K562 (cell line): ENCODE data around the gene PABPC1L. TPM values are rescaled to one million over a fixed set of nuclear protein-coding genes. Genes with fewer than 3 reads are reported as not detected.

Experiments
- ATAC-seq: fragments of 200-7000 bp; cut with Tn5 transposase; 3 replicates; pipeline ENCODE4 v1.9.1; 2020; ENCODE audit warnings: moderate library complexity
- BruUV-seq: library from RNA; stranded (reverse); fragments of 400-500 nt; replicated peaks from 2 replicates; lab custom pipeline; 2021; lab: Mats Ljungman, UMichigan
- CTCF ChIA-PET: fragments of 300-600 bp; formaldehyde crosslinking; extraction: SDS; loops from one replicate; lab custom pipeline; 2021; ENCODE audit warnings: low intra/inter-chr PET ratio; lab: Yijun Ruan, JAX
- POLR2A ChIA-PET: fragments of 300-600, 350-650 bp; sonication (Branson Sonifier 250); formaldehyde crosslinking; extraction: SDS; loops from one replicate; lab custom pipeline; 2021; ENCODE audit warnings: antibody characterized with exemption, inconsistent platforms; lab: Yijun Ruan, JAX
- DNase-seq, 4 experiments: peaks; one replicate each; pipeline versions ENCODE4 v3.0.0 to v3.0.0-alpha.2; 2011 to 2018; ENCODE audit warnings: low spot score in 3 of 4, mixed read lengths in 3 of 4; ENCODE audit errors: extremely low read depth in 1 of 4
- FAIRE-seq: peaks from 2 replicates; lab custom pipeline; 2011; peaks lifted over from hg19 to GRCh38; lab: Jason Lieb, UNC
- H2AFZ ChIP-seq: 2 replicates; pipeline ENCODE4 v1.6.0; 2011; ENCODE audit warnings: low read depth, low read length, control low read depth, inconsistent platforms
- H3K27ac ChIP-seq: fragments of 200-600 bp; 3 replicates; pipeline ENCODE4 v1.8.0; 2011; ENCODE audit warnings: low read depth, mild to moderate bottlenecking, control low read depth, inconsistent platforms, low read length, moderate library complexity, mixed read lengths; ENCODE audit errors: extremely low read depth
- H3K27me3 ChIP-seq, 2 experiments: fragments of 300-600 bp in 1 of 2; 2 replicates in 1 of 2; 3 replicates in 1 of 2; pipeline versions ENCODE4 v1.6.0 to v1.8.0; 2011; ENCODE audit warnings: inconsistent platforms in 2 of 2, low read length in 2 of 2, mild to moderate bottlenecking in 1 of 2, mixed read lengths in 1 of 2, moderate library complexity in 1 of 2; ENCODE audit not compliant: control insufficient read depth in 2 of 2, insufficient read depth in 2 of 2
- H3K36me3 ChIP-seq: fragments of 300-600 bp; 3 replicates; pipeline ENCODE4 v1.8.0; 2011; ENCODE audit warnings: mild to moderate bottlenecking, low read length, inconsistent platforms; ENCODE audit not compliant: control insufficient read depth, insufficient read depth
- H3K4me1 ChIP-seq, 2 experiments: fragments of 200-600 bp in 1 of 2; replicated peaks in 1 of 2; 2 replicates in 1 of 2; 3 replicates in 1 of 2; pipeline versions ENCODE4 v1.5.1 to v1.8.0; 2011; ENCODE audit warnings: inconsistent platforms in 2 of 2, low read length in 2 of 2, mild to moderate bottlenecking in 1 of 2, mixed read lengths in 1 of 2, moderate library complexity in 1 of 2; ENCODE audit not compliant: control insufficient read depth in 2 of 2, insufficient read depth in 2 of 2
- H3K4me2 ChIP-seq: 2 replicates; pipeline ENCODE4 v1.6.1; 2011; ENCODE audit warnings: low read length, control low read depth, inconsistent platforms, mixed read lengths; ENCODE audit not compliant: insufficient read depth
- H3K4me3 ChIP-seq: fragments of 200-600 bp; sonication (generic), shearing (Covaris generic); 2 replicates; pipeline ENCODE4 v1.5.1; 2016; ENCODE audit warnings: control low read depth, inconsistent platforms
- H3K79me2 ChIP-seq: fragments of 200-600 bp; 3 replicates; pipeline ENCODE4 v1.8.0; 2011; ENCODE audit warnings: low read length, inconsistent platforms; ENCODE audit not compliant: control insufficient read depth, insufficient read depth
- H3K9ac ChIP-seq, 2 experiments: 2 replicates each; pipeline versions ENCODE4 v1.6.0 to v1.6.1; 2011; ENCODE audit warnings: low read depth in 2 of 2, low read length in 2 of 2, control low read depth in 1 of 2, inconsistent platforms in 1 of 2, mild to moderate bottlenecking in 1 of 2, mixed read lengths in 1 of 2; ENCODE audit not compliant: insufficient read depth in 1 of 2
- H3K9me1 ChIP-seq: one replicate; pipeline ENCODE4 v1.6.0; 2011; ENCODE audit warnings: inconsistent platforms, mild to moderate bottlenecking, low read length, moderate library complexity; ENCODE audit not compliant: control insufficient read depth, insufficient read depth
- H3K9me3 ChIP-seq: replicated peaks from 2 replicates; pipeline ENCODE4 v1.5.1; 2011; ENCODE audit warnings: low read depth, low read length, inconsistent platforms; ENCODE audit not compliant: control insufficient read depth, insufficient read depth
- H4K20me1 ChIP-seq: replicated peaks from 2 replicates; pipeline ENCODE4 v1.6.1; 2011; ENCODE audit warnings: low read length, inconsistent platforms, mixed read lengths; ENCODE audit not compliant: control insufficient read depth, insufficient read depth
- HDAC2 ChIP-seq: fragments of 450-650 bp; IDR thresholded peaks from 2 replicates; pipeline ENCODE4 v1.6.1; 2016; ENCODE audit warnings: mild to moderate bottlenecking
- HDGF ChIP-seq: fragments of 450-650 bp; IDR thresholded peaks from 2 replicates; pipeline ENCODE4 v1.6.1; 2016
- KDM4B ChIP-seq, 2 experiments: fragments of 450-650 bp in 1 of 2; sonication (generic) in 1 of 2; IDR thresholded peaks; 2 replicates each; pipeline ENCODE4 v1.6.1; 2016 to 2017; ENCODE audit warnings: borderline replicate concordance in 2 of 2, antibody characterized with exemption in 1 of 2, low read depth in 1 of 2, mild to moderate bottlenecking in 1 of 2
- NUFIP1 ChIP-seq: fragments of 450-650 bp; IDR thresholded peaks from 2 replicates; pipeline ENCODE4 v1.6.1; 2018; ENCODE audit not compliant: partially characterized antibody
- RBM25 ChIP-seq: fragments of 200-400 bp; formaldehyde crosslinking; IDR thresholded peaks from 2 replicates; pipeline ENCODE4 v1.6.1; 2018; ENCODE audit warnings: low read length, low read depth, moderate library complexity; ENCODE audit not compliant: severe bottlenecking
- RFX1 ChIP-seq: fragments of 450-650 bp; IDR thresholded peaks from 2 replicates; pipeline ENCODE4 v1.6.1; 2016; ENCODE audit warnings: mild to moderate bottlenecking, moderate library complexity
- RFX5 ChIP-seq: IDR thresholded peaks from 2 replicates; pipeline ENCODE4 v1.6.1; 2011; ENCODE audit warnings: low read depth, mild to moderate bottlenecking, improper control_type of control experiment, low read length
- STAT5A ChIP-seq: IDR thresholded peaks from 2 replicates; pipeline ENCODE4 v1.6.1; 2012; ENCODE audit warnings: low read length, inconsistent platforms, borderline replicate concordance
- TAF9B ChIP-seq: fragments of 450-650 bp; IDR thresholded peaks from 2 replicates; pipeline ENCODE4 v1.6.1; 2018; ENCODE audit warnings: mild to moderate bottlenecking; ENCODE audit not compliant: partially characterized antibody
- TARDBP ChIP-seq: fragments of 450-650 bp; IDR thresholded peaks from 2 replicates; pipeline ENCODE4 v1.6.1; 2016
- ZNF274 ChIP-seq: IDR thresholded peaks from 2 replicates; pipeline ENCODE4 v1.6.1; 2011; ENCODE audit warnings: low read depth, mild to moderate bottlenecking, low read length, moderate library complexity, borderline replicate concordance
- ZNF3 ChIP-seq: fragments of 250-450 bp; sonication (Bioruptor Pico); IDR thresholded peaks from 2 replicates; pipeline ENCODE4 v1.5.0; 2021; ENCODE audit warnings: mild to moderate bottlenecking, moderate library complexity
- ZNF384 ChIP-seq: IDR thresholded peaks from 2 replicates; pipeline ENCODE4 v1.6.1; 2012; ENCODE audit warnings: low read depth, low read length, improper control_type of control experiment
- WGBS: fragments of 100-300 bp; shearing (Covaris generic); methylation state at CpG from one replicate; pipeline ENCODE4 v1.1.6; 2016; ENCODE audit warnings: low coverage, mixed read lengths; ENCODE audit not compliant: insufficient coverage; ENCODE audit errors: missing lambda C conversion rate; 5-methylcytosine and 5-hydroxymethylcytosine counted together
- in situ Hi-C: fragments of 300-500 bp; cut with MboI; formaldehyde crosslinking; loops from 4 replicates; pipeline ENCODE4 v1.15.0; 2018; ENCODE audit warnings: inconsistent platforms, mixed read lengths
- intact Hi-C: fragments of 100-400 bp; cut with micrococcal nuclease; formaldehyde crosslinking; loops from 2 replicates; pipeline ENCODE4 v1.14.2; 2022
- polyA plus RNA-seq, 8 experiments: library from polyadenylated mRNA; depleted of rRNA in 4 of 8; stranded (reverse) in 5 of 8; unstranded in 3 of 8; fragments of >200 nt; fragmentation: Nextera tagmentation in 2 of 8; fragmentation: Illumina TruSeq in 1 of 8; extraction: Ambion mirVana in 2 of 8; extraction: Trizol in 1 of 8; gene quantifications; 2 replicates each; pipeline versions ENCODE4 v1.2.1 to v1.2.3, GENCODE V29; 2011 to 2014; ENCODE audit warnings: inconsistent platforms in 1 of 8, missing spikeins in 1 of 8
- total RNA-seq, 7 experiments: library from RNA; depleted of rRNA in 6 of 7; stranded (reverse); fragments of >200 nt in 6 of 7; fragmentation: Illumina TruSeq in 2 of 7; extraction: Trizol in 2 of 7; gene quantifications; 2 replicates each; pipeline versions ENCODE4 v1.2.1 to v1.2.3, GENCODE V29; 2011 to 2021; ENCODE audit warnings: low replicate concordance in 1 of 7
- TF ChIP-seq, protein P1 (sequence below): fragments of 450-650 bp; IDR thresholded peaks from 2 replicates; pipeline ENCODE4 v1.6.1; 2018; ENCODE audit not compliant: partially characterized antibody
- TF ChIP-seq, protein P2 (sequence below), 2 experiments: fragments of 450-650 bp in 1 of 2; sonication (generic) in 1 of 2; formaldehyde crosslinking; conservative IDR thresholded peaks; 2 replicates each; pipeline versions ENCODE4 v1.4.0 to v1.8.1; 2020 to 2022; ENCODE audit warnings: mild to moderate bottlenecking in 1 of 2, missing genetic modification reagents in 1 of 2
- TF ChIP-seq, protein P3 (sequence below): fragments of 450-650 bp; IDR thresholded peaks from 2 replicates; pipeline ENCODE4 v1.6.1; 2018; ENCODE audit warnings: mild to moderate bottlenecking, low read depth; ENCODE audit not compliant: partially characterized antibody

PABPC1L gene
- total and polyA plus RNA-seq, 9 of the 15 experiments (the other 6 are each of a cell fraction or from before 2014, with no cell fraction given), result 6.0 to 90.3 (median 15.8) TPM

DNA sequence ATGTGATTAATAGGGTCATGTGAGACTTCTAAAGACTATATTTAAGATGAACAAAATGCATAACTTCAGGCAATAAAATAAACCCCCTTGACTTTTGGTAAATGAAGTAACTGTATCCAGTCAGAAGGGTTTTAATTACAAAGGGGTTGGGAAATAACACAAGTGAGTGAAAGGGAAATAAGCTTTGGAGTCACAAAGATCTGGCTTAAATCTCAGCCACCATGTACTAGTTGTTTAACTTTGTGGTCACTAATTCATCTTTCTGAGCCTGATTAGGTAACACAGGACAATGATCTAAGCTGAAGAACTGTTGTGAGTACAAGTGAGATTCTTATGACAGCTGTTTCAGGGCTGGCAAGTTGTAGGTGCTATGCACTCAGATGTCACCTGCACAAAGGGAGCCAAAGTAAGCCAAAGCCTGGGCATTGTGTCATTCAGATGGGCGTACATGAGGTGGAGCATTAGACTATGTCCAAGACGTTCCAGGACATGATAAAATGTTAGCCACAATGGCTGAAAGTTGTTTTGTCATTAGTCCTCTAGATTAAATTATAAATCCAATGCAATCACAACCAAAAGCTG is 36.5 kb downstream of the PABPC1L start:
- Histone ChIP-seq H2AFZ (no peak overlapping the region), H3K4me1 (no peaks in the 10 kb centered on the region), H3K9me1 (no peaks in the 10 kb centered on the region), H3K4me2 (no peak overlapping the region), H3K27ac (no peak overlapping the region), H3K9ac (no peak overlapping the region), H3K79me2 (no peaks in the 10 kb centered on the region), H3K27me3 (no peaks in the 10 kb centered on the region), H3K4me3 (no peak overlapping the region), H3K36me3 (peaks cover 99% of the 10 kb centered on the region), H3K9me3 (no peaks in the 10 kb centered on the region), H4K20me1 (peaks cover 11% of the 10 kb centered on the region)
- 63% methylated on average over 2 of the region's 2 CpGs for WGBS
- POLR2A ChIA-PET, result interaction anchor here (1.0 to 4.5 kb wide), 6 partner anchors 8 to 98 kb away, joined by 4 to 21 read pairs (median 6); partner anchors contain the start of genes PABPC1L, TOMM34 and YWHAB
- no peak for ATAC-seq
- BruUV-seq, result no TSS peak
- intact Hi-C loops, result no loop called here
- DNase-seq, result no peak
- CTCF ChIA-PET, result interaction anchor here (0.5 kb wide), 1 partner anchor 20 kb away, joined by 3 read pairs; the partner anchor contains the start of gene STK4
- FAIRE-seq, result no peak
- in situ Hi-C loops, result no loop called here
- TF ChIP-seq HDGF (no peak), ZNF274 (no peak), TARDBP (no peak), ZNF384 (no peak), ZNF3 (CRISPR knock-in tag) (no peak), NUFIP1 (no peak), RBM25 (no peak), HDAC2 (no peak), TAF9B (no peak), KDM4B (IDR thresholded peaks at IDR 0.05; ENCODE audit: borderline replicate concordance in 2 of 2, low read depth in 1 of 2) (no peak), RFX1 (no peak), RFX5 (no peak), STAT5A (no peak)
- TF ChIP-seq, protein P1, sequence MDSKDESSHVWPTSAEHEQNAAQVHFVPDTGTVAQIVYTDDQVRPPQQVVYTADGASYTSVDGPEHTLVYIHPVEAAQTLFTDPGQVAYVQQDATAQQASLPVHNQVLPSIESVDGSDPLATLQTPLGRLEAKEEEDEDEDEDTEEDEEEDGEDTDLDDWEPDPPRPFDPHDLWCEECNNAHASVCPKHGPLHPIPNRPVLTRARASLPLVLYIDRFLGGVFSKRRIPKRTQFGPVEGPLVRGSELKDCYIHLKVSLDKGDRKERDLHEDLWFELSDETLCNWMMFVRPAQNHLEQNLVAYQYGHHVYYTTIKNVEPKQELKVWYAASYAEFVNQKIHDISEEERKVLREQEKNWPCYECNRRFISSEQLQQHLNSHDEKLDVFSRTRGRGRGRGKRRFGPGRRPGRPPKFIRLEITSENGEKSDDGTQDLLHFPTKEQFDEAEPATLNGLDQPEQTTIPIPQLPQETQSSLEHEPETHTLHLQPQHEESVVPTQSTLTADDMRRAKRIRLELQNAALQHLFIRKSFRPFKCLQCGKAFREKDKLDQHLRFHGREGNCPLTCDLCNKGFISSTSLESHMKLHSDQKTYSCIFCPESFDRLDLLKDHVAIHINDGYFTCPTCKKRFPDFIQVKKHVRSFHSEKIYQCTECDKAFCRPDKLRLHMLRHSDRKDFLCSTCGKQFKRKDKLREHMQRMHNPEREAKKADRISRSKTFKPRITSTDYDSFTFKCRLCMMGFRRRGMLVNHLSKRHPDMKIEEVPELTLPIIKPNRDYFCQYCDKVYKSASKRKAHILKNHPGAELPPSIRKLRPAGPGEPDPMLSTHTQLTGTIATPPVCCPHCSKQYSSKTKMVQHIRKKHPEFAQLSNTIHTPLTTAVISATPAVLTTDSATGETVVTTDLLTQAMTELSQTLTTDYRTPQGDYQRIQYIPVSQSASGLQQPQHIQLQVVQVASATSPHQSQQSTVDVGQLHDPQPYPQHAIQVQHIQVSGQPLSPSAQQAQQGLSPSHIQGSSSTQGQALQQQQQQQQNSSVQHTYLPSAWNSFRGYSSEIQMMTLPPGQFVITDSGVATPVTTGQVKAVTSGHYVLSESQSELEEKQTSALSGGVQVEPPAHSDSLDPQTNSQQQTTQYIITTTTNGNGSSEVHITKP, result no peak
- TF ChIP-seq, protein P2, sequence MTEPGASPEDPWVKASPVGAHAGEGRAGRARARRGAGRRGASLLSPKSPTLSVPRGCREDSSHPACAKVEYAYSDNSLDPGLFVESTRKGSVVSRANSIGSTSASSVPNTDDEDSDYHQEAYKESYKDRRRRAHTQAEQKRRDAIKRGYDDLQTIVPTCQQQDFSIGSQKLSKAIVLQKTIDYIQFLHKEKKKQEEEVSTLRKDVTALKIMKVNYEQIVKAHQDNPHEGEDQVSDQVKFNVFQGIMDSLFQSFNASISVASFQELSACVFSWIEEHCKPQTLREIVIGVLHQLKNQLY (CRISPR knock-in tag; conservative IDR thresholded peaks at IDR 0.05), result no peak
- TF ChIP-seq, protein P3, sequence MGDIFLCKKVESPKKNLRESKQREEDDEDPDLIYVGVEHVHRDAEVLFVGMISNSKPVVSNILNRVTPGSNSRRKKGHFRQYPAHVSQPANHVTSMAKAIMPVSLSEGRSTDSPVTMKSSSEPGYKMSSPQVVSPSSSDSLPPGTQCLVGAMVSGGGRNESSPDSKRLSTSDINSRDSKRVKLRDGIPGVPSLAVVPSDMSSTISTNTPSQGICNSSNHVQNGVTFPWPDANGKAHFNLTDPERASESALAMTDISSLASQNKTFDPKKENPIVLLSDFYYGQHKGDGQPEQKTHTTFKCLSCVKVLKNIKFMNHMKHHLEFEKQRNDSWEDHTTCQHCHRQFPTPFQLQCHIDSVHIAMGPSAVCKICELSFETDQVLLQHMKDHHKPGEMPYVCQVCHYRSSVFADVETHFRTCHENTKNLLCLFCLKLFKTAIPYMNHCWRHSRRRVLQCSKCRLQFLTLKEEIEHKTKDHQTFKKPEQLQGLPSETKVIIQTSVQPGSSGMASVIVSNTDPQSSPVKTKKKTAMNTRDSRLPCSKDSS, result no peak
